Brain microvascular endothelial cell (primary cell): ENCODE measurements around the gene OR52E8.

Source experiments
- DNase-seq: peaks from one replicate; pipeline ENCODE4 v3.0.0-alpha.2; 2020
- H3K27ac ChIP-seq: fragments of 250-450 bp; sonication (Bioruptor Pico); 2 replicates; pipeline ENCODE4 v1.5.1; 2020; ENCODE audit warnings: mild to moderate bottlenecking, moderate library complexity
- H3K27me3 ChIP-seq: fragments of 250-450 bp; sonication (Bioruptor Pico); replicated peaks from 2 replicates; pipeline ENCODE4 v1.5.1; 2020; ENCODE audit warnings: mild to moderate bottlenecking
- H3K36me3 ChIP-seq: fragments of 250-450 bp; sonication (Bioruptor Pico); replicated peaks from 2 replicates; pipeline ENCODE4 v1.5.1; 2020; ENCODE audit warnings: mild to moderate bottlenecking
- H3K4me3 ChIP-seq: 2 replicates; pipeline ENCODE4 v1.5.1; 2011; ENCODE audit warnings: low read depth, mild to moderate bottlenecking, control low read depth, low read length, moderate library complexity
- CTCF ChIP-seq: IDR thresholded peaks from 2 replicates; pipeline ENCODE4 v1.5.1; 2011; ENCODE audit warnings: low read depth, mild to moderate bottlenecking, moderate library complexity, low read length, control low read depth, inconsistent platforms; ENCODE audit errors: missing control alignments
- in situ Hi-C: cut with HindIII; loops from 2 replicates; pipeline ENCODE4 v1.10.0; 2017; ENCODE audit warnings: low sequenced_read_pairs, low pct_ligation_motif_present

OR52E8 gene

GRCh38 chr11:5818245-5818886 is 39.1 kb downstream of the OR52E8 start:
- in situ Hi-C loops, result no loop called here
- Histone ChIP-seq H3K4me3 (no peak overlapping the region), H3K36me3 (no peaks in the 10 kb centered on the region), H3K27me3 (no peaks in the 10 kb centered on the region), H3K27ac (no peak overlapping the region)
- no peak for DNase-seq
- no peak for TF ChIP-seq CTCF

- in situ Hi-C loops, result no loop called here
- no peak overlapping the region for H3K4me3 ChIP-seq
- no peak for TF ChIP-seq CTCF
- DNase-seq, result no peak
- no peaks in the 10 kb centered on the region for H3K27me3 ChIP-seq
- no peak overlapping the region for H3K27ac ChIP-seq
- H3K36me3 ChIP-seq, result no peaks in the 10 kb centered on the region
Observed at GRCh38 chr11:5815534-5815933, 42.0 kb downstream of the OR52E8 start.

GRCh38 chr11:5809905-5810795 is 47.3 kb downstream of the OR52E8 start:
- DNase-seq, result no peak
- TF ChIP-seq CTCF, result no peak
- H3K4me3 ChIP-seq, result no peak overlapping the region

GRCh38 chr11:5809122-5809519 is 48.4 kb downstream of the OR52E8 start:
- H3K4me3 ChIP-seq, result peak overlapping the region; percentile 52
- no peak for TF ChIP-seq CTCF
- no peaks in the 10 kb centered on the region for H3K27me3 ChIP-seq
- in situ Hi-C loops, result no loop called here
- no peak for DNase-seq
- H3K36me3 ChIP-seq, result no peaks in the 10 kb centered on the region
- H3K27ac ChIP-seq, result no peak overlapping the region

More at GRCh38 chr11:5809905-5810795, 47.3 kb downstream of the OR52E8 start:
- H3K36me3 ChIP-seq, result no peaks in the 10 kb centered on the region
- no peaks in the 10 kb centered on the region for H3K27me3 ChIP-seq
- no peak overlapping the region for H3K27ac ChIP-seq
- in situ Hi-C loops, result no loop called here

- TF ChIP-seq CTCF, result peak; percentile 88
- in situ Hi-C loops, result no loop called here
Observed at GRCh38 chr11:5808500-5809121, 48.9 kb downstream of the OR52E8 start, which contains the start of gene OR52N2. OR52N2 (plus strand) TSS chr11:5808924; CDS start chr11:5820336, 11,412 bp downstream.

More at GRCh38 chr11:5808500-5809121, 48.9 kb downstream of the OR52E8 start, which contains the start of gene OR52N2:
- H3K27me3 ChIP-seq, result no peaks in the 10 kb centered on the region
- peak; percentile 56 for DNase-seq
- H3K27ac ChIP-seq, result no peak within 1 kb of the TSS
- no peaks in the 10 kb centered on the region for H3K36me3 ChIP-seq
- H3K4me3 ChIP-seq, result peak within 1 kb of the TSS; percentile 52
